Activated naive CD4-positive, alpha-beta T cell treated with anti-CD3 and anti-CD28 coated beads, Interleukin-2, amount 10 ng/mL, durations not matched to agents 5 hours and 36 hours (primary cell): Measurements from ENCODE around the gene PPP4R3A. TPM values are rescaled to one million over a fixed set of nuclear protein-coding genes. Genes with fewer than 3 reads are reported as not detected.

Source experiments
- total RNA-seq, 2 experiments: library from RNA; stranded (reverse); gene quantifications; one replicate each; pipeline ENCODE4 v1.2.3, GENCODE V29; 2021

The PPP4R3A gene
- total RNA-seq, result 100 to 1,000 TPM; 107 to 115 TPM

GRCh38 chr14:91510171-91511042, at the start of gene PPP4R3A:
Gene PPP4R3A, minus strand, starts transcription at chr14:91510310. Its CDS starts 663 bp downstream, at chr14:91509647.

DNA sequence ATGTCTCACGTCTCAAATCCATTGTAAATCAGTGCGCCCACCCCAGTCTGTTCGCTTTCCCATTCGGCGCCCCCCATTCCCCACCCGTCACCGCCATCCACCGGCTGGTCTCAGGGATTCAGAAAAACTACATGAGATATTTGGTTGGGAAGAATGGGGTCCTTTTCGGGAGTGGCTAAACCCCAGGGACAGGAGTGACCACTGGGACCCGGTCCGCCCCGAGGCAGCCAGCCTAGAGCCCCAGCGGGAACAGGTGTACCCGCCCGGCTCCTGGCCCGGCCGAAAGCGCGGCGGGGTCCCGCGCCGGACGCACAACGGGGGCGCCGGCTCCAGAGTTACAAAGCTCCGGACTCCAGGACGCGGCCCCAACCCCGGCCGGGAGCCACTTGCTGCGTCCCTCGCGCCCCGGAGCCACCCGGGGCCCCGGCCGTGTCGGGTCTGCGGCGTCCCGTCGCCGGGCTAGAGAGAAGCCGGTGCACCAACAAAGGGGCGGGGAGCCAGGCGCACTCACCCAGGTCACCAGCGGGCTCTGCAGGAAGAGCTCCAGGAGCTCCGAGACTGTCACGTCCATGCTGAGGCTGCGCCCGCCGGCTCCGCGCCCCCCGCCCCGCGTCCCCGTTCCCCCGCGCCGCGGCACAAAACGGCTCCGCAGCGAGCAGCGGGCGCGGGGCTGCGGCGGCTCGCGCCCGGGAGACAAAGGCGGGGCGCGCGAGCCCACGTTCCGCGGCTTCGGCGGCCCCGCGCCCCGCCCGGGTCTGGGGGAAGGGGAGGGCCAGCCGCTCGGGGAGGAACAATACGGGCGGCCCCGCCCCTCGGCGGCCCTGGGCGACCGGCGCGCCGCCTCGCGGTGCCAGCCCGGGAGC, 92.8 kb downstream of the PPP4R3A start, which contains the start of gene CCDC88C:
Gene CCDC88C (minus strand): TSS at position 701 of the 863 bp plus-strand sequence. CDS start 130 bp downstream, at position 571.

Other genes starting within 250 kb of the PPP4R3A start
- 100 to 1,000 TPM; 162 to 166 TPM for gene CCDC88C, start 92.5 kb downstream of the PPP4R3A start, total RNA-seq
- gene CATSPERB, start 221.8 kb upstream of the PPP4R3A start, total RNA-seq, result 1 to 10 TPM; 3.3 to 3.5 TPM